WTC11 (cell line): Measurements from ENCODE around the gene PSMD1. TPM values are rescaled to one million over a fixed set of nuclear protein-coding genes. Genes with fewer than 3 reads are reported as not detected.
A peak's percentile ranks its signal among the peaks of the same experiment; 100 is the strongest.

Source experiments
- ATF1 ChIP-seq: sonication (generic); formaldehyde crosslinking; IDR thresholded peaks from 2 replicates; pipeline ENCODE4 v1.8.1; 2023; ENCODE audit warnings: mild to moderate bottlenecking, moderate library complexity, missing genetic modification reagents
- ATF6 ChIP-seq: sonication (generic); formaldehyde crosslinking; IDR thresholded peaks from 2 replicates; pipeline ENCODE4 v1.8.1; 2023; ENCODE audit warnings: mild to moderate bottlenecking, missing genetic modification reagents
- CBFB ChIP-seq: sonication (generic); formaldehyde crosslinking; IDR thresholded peaks from 2 replicates; pipeline ENCODE4 v1.8.1; 2022; ENCODE audit warnings: mild to moderate bottlenecking, low read depth, missing genetic modification reagents
- CREM ChIP-seq: sonication (generic); formaldehyde crosslinking; IDR thresholded peaks from 2 replicates; pipeline ENCODE4 v1.8.1; 2022; ENCODE audit warnings: mild to moderate bottlenecking, missing genetic modification reagents, moderate library complexity
- E2F4 ChIP-seq: sonication (generic); formaldehyde crosslinking; IDR thresholded peaks from 2 replicates; pipeline ENCODE4 v1.8.1; 2022; ENCODE audit warnings: low read depth, mild to moderate bottlenecking, moderate library complexity, missing genetic modification reagents, borderline replicate concordance
- FOXP4 ChIP-seq: sonication (generic); formaldehyde crosslinking; IDR thresholded peaks from 2 replicates; pipeline ENCODE4 v1.8.0; 2022; ENCODE audit warnings: mild to moderate bottlenecking, missing genetic modification reagents
- HMGXB4 ChIP-seq: sonication (generic); formaldehyde crosslinking; IDR thresholded peaks from 2 replicates; pipeline ENCODE4 v1.8.1; 2023; ENCODE audit warnings: mild to moderate bottlenecking, moderate library complexity, missing genetic modification reagents
- KAT7 ChIP-seq: sonication (generic); formaldehyde crosslinking; IDR thresholded peaks from 2 replicates; pipeline ENCODE4 v1.8.1; 2023; ENCODE audit warnings: missing genetic modification reagents, mild to moderate bottlenecking, borderline replicate concordance
- NFATC4 ChIP-seq: fragments of 250-450 bp; sonication (Bioruptor Pico); IDR thresholded peaks from 2 replicates; pipeline ENCODE4 v1.9.0; 2021; ENCODE audit warnings: mild to moderate bottlenecking
- RORB ChIP-seq: fragments of 250-450 bp; sonication (Bioruptor Pico); IDR thresholded peaks from 2 replicates; pipeline ENCODE4 v1.9.0; 2021; ENCODE audit warnings: mild to moderate bottlenecking
- SP1 ChIP-seq: sonication (generic); formaldehyde crosslinking; conservative IDR thresholded peaks from 2 replicates; pipeline ENCODE4 v1.8.1; 2022; ENCODE audit warnings: missing genetic modification reagents
- STAT6 ChIP-seq: sonication (generic); formaldehyde crosslinking; conservative IDR thresholded peaks from 2 replicates; pipeline ENCODE4 v1.8.1; 2023; ENCODE audit warnings: mild to moderate bottlenecking, low read depth, missing genetic modification reagents, moderate library complexity
- TEAD4 ChIP-seq: sonication (generic); formaldehyde crosslinking; IDR thresholded peaks from 2 replicates; pipeline ENCODE4 v1.8.0; 2022; ENCODE audit warnings: mild to moderate bottlenecking, missing genetic modification reagents
- TP53 ChIP-seq: sonication (generic); formaldehyde crosslinking; IDR thresholded peaks from 2 replicates; pipeline ENCODE4 v1.8.1; 2023; ENCODE audit warnings: mild to moderate bottlenecking, missing genetic modification reagents
- ZBTB43 ChIP-seq: sonication (generic); formaldehyde crosslinking; IDR thresholded peaks from 2 replicates; pipeline ENCODE4 v1.8.1; 2023; ENCODE audit warnings: mild to moderate bottlenecking, missing genetic modification reagents
- ZNF396 ChIP-seq: fragments of 250-450 bp; sonication (Bioruptor Pico); IDR thresholded peaks from 2 replicates; pipeline ENCODE4 v1.8.0; 2021; ENCODE audit warnings: mild to moderate bottlenecking, moderate library complexity, borderline replicate concordance
- ZNF416 ChIP-seq: fragments of 250-450 bp; sonication (Bioruptor Pico); IDR thresholded peaks from 2 replicates; pipeline ENCODE4 v1.9.0; 2021; ENCODE audit warnings: mild to moderate bottlenecking, inconsistent platforms
- ZNF423 ChIP-seq: fragments of 250-450 bp; sonication (Bioruptor Pico); IDR thresholded peaks from 2 replicates; pipeline ENCODE4 v2.1.2; 2022; ENCODE audit warnings: mild to moderate bottlenecking, moderate library complexity
- ZNF425 ChIP-seq: fragments of 250-450 bp; sonication (Bioruptor Pico); conservative IDR thresholded peaks from 2 replicates; pipeline ENCODE4 v1.9.0; 2021; ENCODE audit warnings: mild to moderate bottlenecking
- ZNF512 ChIP-seq: sonication (generic); formaldehyde crosslinking; IDR thresholded peaks from 2 replicates; pipeline ENCODE4 v1.8.1; 2022; ENCODE audit warnings: missing genetic modification reagents, borderline replicate concordance
- total RNA-seq: library from RNA; stranded (reverse); gene quantifications from 3 replicates; pipeline ENCODE4 v1.2.3, GENCODE V29; 2021

PSMD1 gene
- total RNA-seq, 1 experiment from 2014 or later, result 163 TPM

- TF ChIP-seq HMGXB4 (no peak), E2F4 (CRISPR knock-in tag) (no peak), KAT7 (CRISPR knock-in tag) (no peak), TP53 (CRISPR knock-in tag) (no peak), ZNF512 (CRISPR knock-in tag) (no peak), NFATC4 (no peak), ZNF416 (CRISPR knock-in tag) (no peak), CREM (CRISPR knock-in tag) (0 out of 2 replicates have a peak, but pooled peaks have one; percentile 38), ZBTB43 (no peak), FOXP4 (CRISPR knock-in tag) (no peak), TEAD4 (CRISPR knock-in tag) (no peak), ZNF425 (CRISPR knock-in tag) (no peak), SP1 (CRISPR knock-in tag) (peak; percentile 45; the same call in 1 of the 2 replicates), CBFB (CRISPR knock-in tag) (no peak), RORB (no peak), ATF1 (CRISPR knock-in tag) (no peak), ATF6 (CRISPR knock-in tag) (no peak), ZNF396 (CRISPR knock-in tag) (no peak), STAT6 (CRISPR knock-in tag) (0 out of 2 replicates have a peak, but pooled peaks have one; percentile 75), ZNF423 (no peak)
These were observed 141.9 kb downstream of the PSMD1 start, which contains the start of gene ARMC9 (continued) for GRCh38 chr2:231198291-231199173.
